ENCODE data around the gene OR2A7. TPM values are rescaled to one million over a fixed set of nuclear protein-coding genes. Genes with fewer than 3 reads are reported as not detected.
A peak's percentile ranks its signal among the peaks of the same experiment; 100 is the strongest.
"Not testable (repeated sequence)": the region's sequence is repeated elsewhere in the genome, so short reads cannot be mapped to it uniquely, and the experiment has no call there.

The OR2A7 gene
- total RNA-seq, 1 donor from 2014 or later: 0.64 TPM

GRCh38 chr7:144219149-144219548 lies 45.4 kb downstream of the OR2A7 start:
- not testable (repeated sequence) for H3K36me3 ChIP-seq (ENCODE audit: insufficient read depth, low read length); H3K9me3 Mint-ChIP-seq (ENCODE audit: unreplicated experiment); H4K20me1 ChIP-seq (ENCODE audit: insufficient read depth, low read length); H3K4me1 ChIP-seq (ENCODE audit: insufficient read depth, low read length); H3K27ac Mint-ChIP-seq (ENCODE audit: unreplicated experiment); H3K79me2 ChIP-seq (ENCODE audit: insufficient read depth, low read length); H3K4me2 ChIP-seq (ENCODE audit: low read length); DNase-seq (ENCODE audit: low read depth); H3K36me3 Mint-ChIP-seq (ENCODE audit: low read depth, unreplicated experiment); H3K4me3 ChIP-seq (ENCODE audit: insufficient read depth, low read depth, low read length); H3K9me3 ChIP-seq (ENCODE audit: insufficient read depth, low read depth, low read length); H3K4me1 Mint-ChIP-seq (ENCODE audit: low read depth, unreplicated experiment); H2AFZ ChIP-seq (ENCODE audit: low read depth, low read length); H3K27me3 ChIP-seq (ENCODE audit: insufficient read depth, low read length); H3K9ac ChIP-seq (ENCODE audit: low read length); H3K27me3 Mint-ChIP-seq (ENCODE audit: low read depth, unreplicated experiment); H3K27ac ChIP-seq (ENCODE audit: low read depth, low read length); H3K4me3 Mint-ChIP-seq (ENCODE audit: unreplicated experiment)
- FAIRE-seq: peak; percentile 69

GRCh38 chr7:144218581-144218980 lies 46.0 kb downstream of the OR2A7 start:
- H4K20me1 ChIP-seq (ENCODE audit: insufficient read depth, low read length); DNase-seq (ENCODE audit: low read depth); H3K27me3 ChIP-seq (ENCODE audit: insufficient read depth, low read length); H3K4me3 ChIP-seq (ENCODE audit: insufficient read depth, low read depth, low read length); H3K27ac Mint-ChIP-seq (ENCODE audit: unreplicated experiment); H3K36me3 ChIP-seq (ENCODE audit: insufficient read depth, low read length); H3K27ac ChIP-seq (ENCODE audit: low read depth, low read length); H3K9me3 Mint-ChIP-seq (ENCODE audit: unreplicated experiment); H3K79me2 ChIP-seq (ENCODE audit: insufficient read depth, low read length); H3K9me3 ChIP-seq (ENCODE audit: insufficient read depth, low read depth, low read length); H3K27me3 Mint-ChIP-seq (ENCODE audit: low read depth, unreplicated experiment); H3K4me1 ChIP-seq (ENCODE audit: insufficient read depth, low read length); H2AFZ ChIP-seq (ENCODE audit: low read depth, low read length); H3K9ac ChIP-seq (ENCODE audit: low read length); FAIRE-seq; H3K4me3 Mint-ChIP-seq (ENCODE audit: unreplicated experiment); H3K4me1 Mint-ChIP-seq (ENCODE audit: low read depth, unreplicated experiment); H3K36me3 Mint-ChIP-seq (ENCODE audit: low read depth, unreplicated experiment); H3K4me2 ChIP-seq (ENCODE audit: low read length): not testable (repeated sequence)

- not testable (repeated sequence) for H3K4me3 Mint-ChIP-seq (ENCODE audit: unreplicated experiment); H2AFZ ChIP-seq (ENCODE audit: low read depth, low read length); H3K27me3 ChIP-seq (ENCODE audit: insufficient read depth, low read length); H3K36me3 Mint-ChIP-seq (ENCODE audit: low read depth, unreplicated experiment); H3K4me2 ChIP-seq (ENCODE audit: low read length); DNase-seq (ENCODE audit: low read depth); H3K79me2 ChIP-seq (ENCODE audit: insufficient read depth, low read length); H3K4me1 Mint-ChIP-seq (ENCODE audit: low read depth, unreplicated experiment); H3K27ac Mint-ChIP-seq (ENCODE audit: unreplicated experiment); H3K9ac ChIP-seq (ENCODE audit: low read length); H3K9me3 Mint-ChIP-seq (ENCODE audit: unreplicated experiment); H3K36me3 ChIP-seq (ENCODE audit: insufficient read depth, low read length); H3K4me3 ChIP-seq (ENCODE audit: insufficient read depth, low read depth, low read length); H3K27me3 Mint-ChIP-seq (ENCODE audit: low read depth, unreplicated experiment); H3K9me3 ChIP-seq (ENCODE audit: insufficient read depth, low read depth, low read length); FAIRE-seq; H3K27ac ChIP-seq (ENCODE audit: low read depth, low read length); H3K4me1 ChIP-seq (ENCODE audit: insufficient read depth, low read length); H4K20me1 ChIP-seq (ENCODE audit: insufficient read depth, low read length)
These were observed 47.4 kb downstream of the OR2A7 start for GRCh38 chr7:144217200-144217599.

Other genes starting within 250 kb of the OR2A7 start
- not detected in 2 replicates for gene OR2A5, start 215.8 kb downstream of the OR2A7 start, total RNA-seq
- gene OR2A25, start 195.0 kb downstream of the OR2A7 start, total RNA-seq: not detected in 2 replicates
- gene OR2A12, start 178.5 kb downstream of the OR2A7 start, total RNA-seq: not detected in 2 replicates
- not detected in 2 replicates for gene OR2A2, start 155.2 kb downstream of the OR2A7 start, total RNA-seq
- not detected in 2 replicates for gene OR2A14, start 141.6 kb downstream of the OR2A7 start, total RNA-seq
- 0.99 and 1.4 TPM in 2 replicates for gene CTAGE4, start 81.3 kb downstream of the OR2A7 start, total RNA-seq
- 4.4 and 5.0 TPM in 2 replicates for gene ARHGEF35, start 69.0 kb downstream of the OR2A7 start, total RNA-seq
- gene OR2A42, start 25.2 kb downstream of the OR2A7 start, total RNA-seq: not detected in 2 replicates
- gene CTAGE8, start 4.5 kb upstream of the OR2A7 start, total RNA-seq: 0.96 and 0.98 TPM in 2 replicates
- gene OR2A1, start 47.6 kb upstream of the OR2A7 start, total RNA-seq: not detected in 2 replicates
- gene ARHGEF5, start 90.6 kb upstream of the OR2A7 start, total RNA-seq: 9.3 and 10.5 TPM in 2 replicates
- gene NOBOX, start 138.9 kb upstream of the OR2A7 start, total RNA-seq: not detected in 2 replicates

Data from astrocyte (in vitro differentiated cells and primary cell).